Neuronal stem cell (in vitro differentiated cells): ENCODE data around the gene TFAP2E.

Source experiments
- DNase-seq: peaks from one replicate; pipeline ENCODE4 v3.0.0-alpha.2; 2013; ENCODE audit warnings: low spot score
- H2AFZ ChIP-seq: one replicate; pipeline ENCODE4 v1.6.1; 2013; ENCODE audit warnings: mild to moderate bottlenecking, low read length, inconsistent platforms
- H2AK5ac ChIP-seq: 2 replicates; pipeline ENCODE4 v1.6.1; 2013; ENCODE audit warnings: low read depth, mild to moderate bottlenecking, inconsistent platforms, low read length, moderate library complexity, mixed read lengths
- H2BK120ac ChIP-seq: 2 replicates; pipeline ENCODE4 v1.6.1; 2013; ENCODE audit warnings: low read depth, mild to moderate bottlenecking, inconsistent platforms, low read length, moderate library complexity, mixed read lengths
- H2BK12ac ChIP-seq: one replicate; pipeline ENCODE4 v1.6.1; 2013; ENCODE audit warnings: low read length, inconsistent platforms
- H2BK15ac ChIP-seq: 2 replicates; pipeline ENCODE4 v1.6.1; 2013; ENCODE audit warnings: mild to moderate bottlenecking, low read length, inconsistent platforms, mixed read lengths
- H2BK5ac ChIP-seq: one replicate; pipeline ENCODE4 v1.6.1; 2013; ENCODE audit warnings: inconsistent platforms, mild to moderate bottlenecking, low read length, moderate library complexity
- H3K14ac ChIP-seq: one replicate; pipeline ENCODE4 v1.6.1; 2013; ENCODE audit warnings: low read length, inconsistent platforms
- H3K18ac ChIP-seq: 2 replicates; pipeline ENCODE4 v1.6.1; 2013; ENCODE audit warnings: low read length, inconsistent platforms
- H3K23ac ChIP-seq: 2 replicates; pipeline ENCODE4 v1.6.1; 2013; ENCODE audit warnings: low read depth, mild to moderate bottlenecking, mixed read lengths, low read length, inconsistent platforms; ENCODE audit not compliant: poor library complexity
- H3K27ac ChIP-seq: replicated peaks from 3 replicates; pipeline ENCODE4 v1.5.1; 2013; ENCODE audit warnings: low read length, inconsistent platforms
- H3K27me3 ChIP-seq, 3 experiments: 2 replicates each; pipeline ENCODE4 v1.6.1; 2013; ENCODE audit warnings: low read length in 3 of 3, mild to moderate bottlenecking in 2 of 3, inconsistent platforms in 1 of 3, low read depth in 1 of 3, mixed read lengths in 1 of 3, moderate library complexity in 1 of 3; ENCODE audit not compliant: control insufficient read depth in 3 of 3, insufficient read depth in 3 of 3
- H3K36me3 ChIP-seq, 2 donors: replicated peaks in 1 of 2; 2 replicates each; pipeline ENCODE4 v1.6.1; 2013; ENCODE audit warnings: low read length in 2 of 2; ENCODE audit not compliant: control insufficient read depth in 2 of 2, insufficient read depth in 2 of 2
- H3K4ac ChIP-seq: 2 replicates; pipeline ENCODE4 v1.6.1; 2013; ENCODE audit warnings: inconsistent platforms, mild to moderate bottlenecking, low read length, moderate library complexity
- H3K4me1 ChIP-seq, 2 donors: 1 replicate in 1 of 2; 2 replicates in 1 of 2; pipeline ENCODE4 v1.6.1; 2013; ENCODE audit warnings: low read length in 2 of 2, low read depth in 1 of 2; ENCODE audit not compliant: control insufficient read depth in 2 of 2, insufficient read depth in 1 of 2
- H3K4me2 ChIP-seq: one replicate; pipeline ENCODE4 v1.6.1; 2013; ENCODE audit warnings: mild to moderate bottlenecking, low read length, inconsistent platforms; ENCODE audit not compliant: insufficient read depth, poor library complexity, severe bottlenecking
- H3K4me3 ChIP-seq, 2 donors: 2 replicates each; pipeline ENCODE4 v1.5.1; 2013; ENCODE audit warnings: low read length in 2 of 2, mild to moderate bottlenecking in 2 of 2, inconsistent platforms in 1 of 2, moderate library complexity in 1 of 2
- H3K79me1 ChIP-seq: one replicate; pipeline ENCODE4 v1.6.1; 2013; ENCODE audit warnings: low read depth, mild to moderate bottlenecking, inconsistent platforms, low read length, moderate library complexity
- H3K9ac ChIP-seq: one replicate; pipeline ENCODE4 v1.6.1; 2013; ENCODE audit warnings: mild to moderate bottlenecking, low read depth, low read length, inconsistent platforms; ENCODE audit not compliant: poor library complexity
- H3K9me3 ChIP-seq, 2 donors: replicated peaks in 1 of 2; 2 replicates each; pipeline versions ENCODE3 to v1.6.1; 2013; ENCODE audit warnings: low read length in 2 of 2, mild to moderate bottlenecking in 2 of 2, inconsistent platforms in 1 of 2, low read depth in 1 of 2, mixed read lengths in 1 of 2, moderate library complexity in 1 of 2; ENCODE audit not compliant: control insufficient read depth in 2 of 2, insufficient read depth in 1 of 2
- H4K8ac ChIP-seq: one replicate; pipeline ENCODE4 v1.6.1; 2013; ENCODE audit warnings: low read depth, mild to moderate bottlenecking, inconsistent platforms, low read length, moderate library complexity
- H4K91ac ChIP-seq: one replicate; pipeline ENCODE4 v1.6.1; 2013; ENCODE audit warnings: low read length, low read depth, mild to moderate bottlenecking, inconsistent platforms; ENCODE audit not compliant: poor library complexity
- WGBS, 2 donors: extraction: QIAGEN DNeasy Blood & Tissue Kit; methylation state at CpG; one replicate each; pipeline ENCODE4 v1.1.7; 2013; ENCODE audit warnings: missing lambda C conversion rate in 2 of 2, mixed read lengths in 1 of 2; ENCODE audit not compliant: insufficient read length in 2 of 2, insufficient replicate concordance in 1 of 2; ENCODE audit errors: extremely low coverage in 2 of 2; 5-methylcytosine and 5-hydroxymethylcytosine counted together

TFAP2E gene

DNA sequence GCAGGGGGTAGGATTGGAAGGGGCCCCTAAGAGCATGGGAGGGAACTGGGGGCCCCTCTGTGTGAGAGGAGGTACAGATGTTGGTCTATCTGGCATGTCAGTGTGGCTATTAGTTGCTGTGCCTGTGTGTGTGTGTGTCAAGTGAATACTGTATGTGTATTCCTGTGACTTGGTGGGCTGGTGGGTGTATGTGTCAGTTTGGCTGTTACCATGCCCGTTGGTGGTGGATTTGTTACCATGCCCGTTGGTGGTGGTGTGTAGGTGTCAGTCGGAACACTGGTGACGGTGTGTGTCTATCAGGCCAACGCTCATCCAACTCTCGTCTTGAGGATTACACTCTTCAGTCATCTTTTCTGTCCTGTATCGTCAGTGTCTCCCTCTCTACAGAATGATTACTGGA lies 22.6 kb downstream of the TFAP2E start:
- H3K18ac ChIP-seq, result no peak overlapping the region
- H3K9ac ChIP-seq, result peak overlapping the region; percentile 65
- no peak overlapping the region for H3K14ac ChIP-seq
- no peak overlapping the region for H2BK120ac ChIP-seq
- no peaks in the 10 kb centered on the region for H3K4me1 ChIP-seq
- H2BK5ac ChIP-seq, result no peak overlapping the region
- H2AFZ ChIP-seq, result no peak overlapping the region
- H4K91ac ChIP-seq, result no peak overlapping the region
- H3K4ac ChIP-seq, result no peak overlapping the region
- no peaks in the 10 kb centered on the region for H3K27me3 ChIP-seq
- no peak overlapping the region for H3K27ac ChIP-seq
- H4K8ac ChIP-seq, result no peak overlapping the region
- WGBS, 2 donors, result no CpG with 5 or more reads among the region's 7 CpGs
- no peak overlapping the region for H3K4me2 ChIP-seq
- DNase-seq, result no peak
- H3K4me3 ChIP-seq, result peak overlapping the region in 1 of 2 donors; percentile 22
- no peaks in the 10 kb centered on the region for H3K9me3 ChIP-seq
- peaks cover 5 to 29% of the 10 kb centered on the region in 2 donors for H3K36me3 ChIP-seq
- no peak overlapping the region for H2BK12ac ChIP-seq
- no peak overlapping the region for H2BK15ac ChIP-seq
- no peak overlapping the region for H2AK5ac ChIP-seq
- no peaks in the 10 kb centered on the region for H3K79me1 ChIP-seq
- H3K23ac ChIP-seq, result no peak overlapping the region

DNA sequence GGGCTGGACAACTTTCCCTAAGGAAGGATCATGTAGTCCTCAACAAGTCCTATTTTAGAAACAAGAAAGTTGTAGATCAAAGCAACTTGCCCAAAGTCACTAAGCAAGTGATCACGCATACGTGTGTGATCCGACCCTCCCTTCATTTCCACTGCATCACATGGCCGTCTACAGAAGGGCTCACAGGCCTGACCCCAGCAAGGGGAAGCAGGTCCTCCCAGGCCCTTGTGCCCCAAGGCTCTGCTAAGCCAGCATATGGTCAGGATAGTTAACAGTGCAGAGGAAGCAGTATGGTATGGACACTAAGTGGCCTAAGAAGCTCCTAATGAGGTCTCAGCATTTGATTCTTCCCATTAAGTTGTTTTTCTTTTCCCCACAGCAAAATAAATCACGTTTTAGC lies 24.8 kb downstream of the TFAP2E start:
- no peak overlapping the region for H2BK5ac ChIP-seq
- no peak overlapping the region for H2AFZ ChIP-seq
- H3K79me1 ChIP-seq, result no peaks in the 10 kb centered on the region
- no peaks in the 10 kb centered on the region for H3K4me1 ChIP-seq
- peaks cover 8 to 49% of the 10 kb centered on the region in 2 donors for H3K36me3 ChIP-seq
- no peak overlapping the region for H2AK5ac ChIP-seq
- no peak overlapping the region for H3K27ac ChIP-seq
- no peak overlapping the region for H3K14ac ChIP-seq
- H3K4me2 ChIP-seq, result no peak overlapping the region
- no peak overlapping the region for H4K91ac ChIP-seq
- no peak overlapping the region for H3K4me3 ChIP-seq
- no peak for DNase-seq
- H3K18ac ChIP-seq, result no peak overlapping the region
- no peak overlapping the region for H2BK12ac ChIP-seq
- H3K27me3 ChIP-seq, result no peaks in the 10 kb centered on the region
- H3K23ac ChIP-seq, result no peak overlapping the region
- no peak overlapping the region for H3K9ac ChIP-seq
- no peak overlapping the region for H2BK15ac ChIP-seq
- H4K8ac ChIP-seq, result no peak overlapping the region
- WGBS, 2 donors, result no CpG with 5 or more reads among the region's 5 CpGs
- H3K4ac ChIP-seq, result no peak overlapping the region
- no peaks in the 10 kb centered on the region for H3K9me3 ChIP-seq
- no peak overlapping the region for H2BK120ac ChIP-seq

DNA sequence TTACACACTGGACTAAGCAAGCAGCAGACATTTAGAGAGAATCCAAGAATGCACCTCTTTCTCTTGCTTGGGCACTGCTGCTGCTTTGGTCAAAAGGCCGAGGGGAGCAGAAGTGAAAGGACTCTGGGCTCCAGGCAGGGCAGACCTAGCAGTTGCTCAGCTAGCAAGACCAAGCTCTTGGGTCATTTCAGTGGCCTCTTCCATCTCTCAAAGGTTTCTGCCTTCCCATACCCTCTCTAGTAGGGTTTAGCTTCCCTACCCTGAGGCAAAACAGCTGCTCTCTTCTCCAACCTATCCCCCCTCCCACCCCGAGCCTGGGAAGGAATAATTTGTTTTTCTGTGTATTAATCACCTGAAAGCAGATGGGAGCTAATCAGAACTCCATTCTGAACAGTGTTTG lies 25.8 kb downstream of the TFAP2E start:
- Histone ChIP-seq H3K4me2 (no peak overlapping the region), H3K4ac (no peak overlapping the region), H3K14ac (no peak overlapping the region), H4K8ac (no peak overlapping the region), H3K23ac (no peak overlapping the region), H3K36me3 (peaks cover 16 to 60% of the 10 kb centered on the region in 2 donors), H3K27me3 (no peaks in the 10 kb centered on the region), H2BK5ac (no peak overlapping the region), H2BK12ac (no peak overlapping the region), H3K18ac (no peak overlapping the region), H3K79me1 (no peaks in the 10 kb centered on the region), H3K4me1 (no peaks in the 10 kb centered on the region), H2BK15ac (no peak overlapping the region), H3K4me3 (no peak overlapping the region), H3K9ac (no peak overlapping the region), H2AK5ac (no peak overlapping the region), H3K27ac (no peak overlapping the region), H2BK120ac (no peak overlapping the region), H4K91ac (no peak overlapping the region), H3K9me3 (peaks cover 0 to 2% of the 10 kb centered on the region in 2 donors), H2AFZ (no peak overlapping the region)
- WGBS, 2 donors, result no CpG with 5 or more reads among the region's 2 CpGs
- no peak for DNase-seq

DNA sequence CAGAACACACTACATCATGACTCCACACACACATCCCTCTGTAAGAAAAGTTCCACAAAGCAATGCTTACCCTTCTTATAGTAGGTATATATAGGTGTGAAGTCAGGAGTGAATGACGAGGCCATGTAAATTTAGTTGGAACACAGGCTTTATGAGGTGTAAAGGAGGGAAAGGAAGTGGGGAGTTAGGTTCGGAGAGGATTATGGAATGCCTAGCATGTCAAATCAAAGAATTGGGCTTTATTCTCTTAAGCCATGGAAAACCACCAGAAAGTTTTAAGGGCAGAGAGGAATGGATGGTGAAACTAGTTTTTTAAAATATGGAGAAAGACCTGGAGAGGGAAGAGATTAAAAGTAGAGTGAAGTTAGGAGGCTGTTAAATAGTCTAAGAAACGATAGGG lies 26.3 kb downstream of the TFAP2E start:
- Histone ChIP-seq H2AK5ac (no peak overlapping the region), H2BK120ac (no peak overlapping the region), H3K18ac (no peak overlapping the region), H3K4me2 (no peak overlapping the region), H2BK12ac (no peak overlapping the region), H3K4me3 (no peak overlapping the region), H3K4me1 (no peaks in the 10 kb centered on the region), H4K8ac (no peak overlapping the region), H2BK5ac (no peak overlapping the region), H3K4ac (no peak overlapping the region), H3K36me3 (peaks cover 16 to 64% of the 10 kb centered on the region in 2 donors), H4K91ac (no peak overlapping the region), H3K23ac (no peak overlapping the region), H3K27ac (no peak overlapping the region), H3K9me3 (peaks cover 0 to 2% of the 10 kb centered on the region in 2 donors), H3K27me3 (no peaks in the 10 kb centered on the region), H2AFZ (no peak overlapping the region), H3K14ac (no peak overlapping the region), H3K79me1 (no peaks in the 10 kb centered on the region), H3K9ac (no peak overlapping the region), H2BK15ac (no peak overlapping the region)
- WGBS, 2 donors, result 100% methylated on average over 2 of the region's 3 CpGs; no CpG with 5 or more reads in 1 of the 2 donors
- DNase-seq, result no peak
